GM21367 (cell line): ENCODE measurements around the gene ZC3H7B.
"Not testable (repeated sequence)": the region's sequence is repeated elsewhere in the genome, so short reads cannot be mapped to it uniquely, and the experiment has no call there.

Source experiments
- ATAC-seq: cut with Tn5 transposase; IDR thresholded peaks from one replicate; pipeline ENCODE4 v1.9.1; 2021; ENCODE audit not compliant: unreplicated experiment

The ZC3H7B gene

GRCh38 chr22:41285820-41286638 is 15.3 kb upstream of the ZC3H7B start, which contains the start of gene RANGAP1:
Gene RANGAP1 (minus strand): TSS chr22:41286187. CDS start chr22:41281044, 5,143 bp downstream.
- peak; percentile 77 for ATAC-seq

- peak; percentile 13 for ATAC-seq
These were observed 14.7 kb upstream of the ZC3H7B start for GRCh38 chr22:41286639-41287091.

GRCh38 chr22:41288245-41288946 is 12.9 kb upstream of the ZC3H7B start:
- ATAC-seq, result no peak

- ATAC-seq, result no peak
These were observed 11.7 kb upstream of the ZC3H7B start for GRCh38 chr22:41289671-41290070.

- no peak for ATAC-seq
These were observed 10.8 kb upstream of the ZC3H7B start for GRCh38 chr22:41290262-41291221.

- ATAC-seq, result not testable (repeated sequence)
These were observed 6.5 kb upstream of the ZC3H7B start for GRCh38 chr22:41294816-41295215.

- ATAC-seq, result no peak
These were observed 4.3 kb upstream of the ZC3H7B start for GRCh38 chr22:41296826-41297667.

- no peak for ATAC-seq
These were observed 664 bp upstream of the ZC3H7B start for GRCh38 chr22:41300661-41301060.

- no peak for ATAC-seq
These were observed 869 bp downstream of the ZC3H7B start for GRCh38 chr22:41302021-41302767.

- ATAC-seq, result no peak
These were observed 1.5 kb downstream of the ZC3H7B start for GRCh38 chr22:41302811-41303210.

GRCh38 chr22:41305646-41306045 is 4.3 kb downstream of the ZC3H7B start:
- ATAC-seq, result no peak

- ATAC-seq, result no peak
These were observed 6.7 kb downstream of the ZC3H7B start for GRCh38 chr22:41308054-41308453.

- ATAC-seq, result no peak
These were observed 7.2 kb downstream of the ZC3H7B start for GRCh38 chr22:41308544-41308947.

GRCh38 chr22:41310336-41310735 is 9.0 kb downstream of the ZC3H7B start:
- ATAC-seq, result no peak

GRCh38 chr22:41311487-41311886 is 10.2 kb downstream of the ZC3H7B start:
- ATAC-seq, result no peak

- ATAC-seq, result no peak
These were observed 13.5 kb downstream of the ZC3H7B start for GRCh38 chr22:41314821-41315220.

- no peak for ATAC-seq
These were observed 14.3 kb downstream of the ZC3H7B start for GRCh38 chr22:41315586-41315985.

- no peak for ATAC-seq
These were observed 19.3 kb downstream of the ZC3H7B start for GRCh38 chr22:41320416-41321240.
